Lower leg skin (tissue), 4 donors: Measurements from ENCODE around the gene ZNF507. TPM values are rescaled to one million over a fixed set of nuclear protein-coding genes. Genes with fewer than 3 reads are reported as not detected.
"Not testable (repeated sequence)": the region's sequence is repeated elsewhere in the genome, so short reads cannot be mapped to it uniquely, and the experiment has no call there.

Source experiments
- DNase-seq, 2 donors: peaks; one replicate each; pipeline ENCODE4 v3.0.0-alpha.2; 2019; ENCODE audit warnings: low spot score in 2 of 2
- H3K4me3 ChIP-seq: fragments of 200-600 bp; sonication (generic); 2 replicates; pipeline ENCODE4 v1.5.1; 2017; ENCODE audit warnings: mild to moderate bottlenecking, low read depth; ENCODE audit not compliant: poor library complexity, severe bottlenecking
- POLR2A ChIP-seq, 2 donors: fragments of 450-650 bp; IDR thresholded peaks; one replicate each; pipeline ENCODE4 v1.6.1; 2016 to 2017; ENCODE audit warnings: antibody characterized with exemption in 2 of 2, mild to moderate bottlenecking in 1 of 2, moderate library complexity in 1 of 2
- WGBS, 2 donors: methylation state at CpG; one replicate each; pipeline ENCODE4 v1.1.5; 2018; 5-methylcytosine and 5-hydroxymethylcytosine counted together
- intact Hi-C: fragments of 100-400 bp; cut with DNase I; formaldehyde crosslinking; loops from one replicate; pipeline ENCODE4 v1.15.0; 2023; ENCODE audit warnings: low total_unique reads
- total RNA-seq, 4 donors: library from RNA; depleted of rRNA; stranded (reverse); fragments of >200 nt; gene quantifications; one replicate each; pipeline ENCODE4 v1.1.0, GENCODE V29; 2016
- TF ChIP-seq, protein P1 (sequence below), 3 donors: fragments of 450-650 bp; IDR thresholded peaks; one replicate each; pipeline ENCODE4 v1.5.1; 2016; ENCODE audit warnings: antibody characterized with exemption in 3 of 3, mild to moderate bottlenecking in 3 of 3, moderate library complexity in 2 of 3

Gene ZNF507
- total RNA-seq, 4 donors from 2014 or later: 9.5 to 15.1 (median 13.1) TPM

DNA sequence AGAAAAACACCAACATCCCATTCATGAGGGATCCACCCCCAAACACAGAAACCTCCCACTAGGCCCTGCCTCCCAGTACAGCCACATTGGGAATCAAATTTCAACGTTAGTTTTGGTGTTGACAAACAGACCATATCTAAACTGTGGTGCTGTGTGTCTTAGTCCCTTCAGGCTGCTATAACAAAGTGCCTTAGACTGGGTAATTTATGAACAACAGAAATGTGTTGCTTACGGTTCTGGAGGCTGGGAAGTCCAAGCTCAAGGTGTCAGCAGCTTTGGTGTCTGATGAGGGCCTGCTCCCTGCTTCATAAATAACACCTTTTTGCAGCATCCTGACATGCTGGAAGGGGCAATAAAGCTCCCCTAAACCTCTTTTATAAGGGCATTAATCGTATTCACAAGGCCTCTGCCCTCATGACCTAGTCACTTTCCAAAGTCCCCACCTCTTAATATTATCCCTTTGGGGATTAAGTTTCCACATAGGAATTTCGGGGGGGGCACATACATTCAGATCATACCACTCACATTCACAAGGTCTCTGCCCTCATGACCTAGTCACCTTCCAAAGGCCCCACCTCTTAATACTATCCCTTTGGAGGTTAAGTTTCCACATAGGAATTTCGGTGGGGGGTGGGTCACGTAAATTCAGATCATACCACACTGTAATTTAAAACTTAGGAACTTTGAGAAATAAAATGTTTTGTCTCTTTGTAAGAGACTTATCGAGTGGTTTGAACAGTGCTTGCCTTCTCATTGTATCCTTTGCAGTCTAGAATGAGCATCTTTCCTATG is 27.5 kb downstream of the ZNF507 start:
- intact Hi-C loops: no loop called here
- no peak for DNase-seq
- TF ChIP-seq POLR2A (IDR thresholded peaks at IDR 0.05): no peak
- TF ChIP-seq, protein P1, sequence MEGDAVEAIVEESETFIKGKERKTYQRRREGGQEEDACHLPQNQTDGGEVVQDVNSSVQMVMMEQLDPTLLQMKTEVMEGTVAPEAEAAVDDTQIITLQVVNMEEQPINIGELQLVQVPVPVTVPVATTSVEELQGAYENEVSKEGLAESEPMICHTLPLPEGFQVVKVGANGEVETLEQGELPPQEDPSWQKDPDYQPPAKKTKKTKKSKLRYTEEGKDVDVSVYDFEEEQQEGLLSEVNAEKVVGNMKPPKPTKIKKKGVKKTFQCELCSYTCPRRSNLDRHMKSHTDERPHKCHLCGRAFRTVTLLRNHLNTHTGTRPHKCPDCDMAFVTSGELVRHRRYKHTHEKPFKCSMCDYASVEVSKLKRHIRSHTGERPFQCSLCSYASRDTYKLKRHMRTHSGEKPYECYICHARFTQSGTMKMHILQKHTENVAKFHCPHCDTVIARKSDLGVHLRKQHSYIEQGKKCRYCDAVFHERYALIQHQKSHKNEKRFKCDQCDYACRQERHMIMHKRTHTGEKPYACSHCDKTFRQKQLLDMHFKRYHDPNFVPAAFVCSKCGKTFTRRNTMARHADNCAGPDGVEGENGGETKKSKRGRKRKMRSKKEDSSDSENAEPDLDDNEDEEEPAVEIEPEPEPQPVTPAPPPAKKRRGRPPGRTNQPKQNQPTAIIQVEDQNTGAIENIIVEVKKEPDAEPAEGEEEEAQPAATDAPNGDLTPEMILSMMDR (IDR thresholded peaks at IDR 0.05): no peak
- H3K4me3 ChIP-seq: no peak overlapping the region
- 92 to 96% methylated on average over 7 of the region's 7 CpGs for WGBS, 2 donors

DNA sequence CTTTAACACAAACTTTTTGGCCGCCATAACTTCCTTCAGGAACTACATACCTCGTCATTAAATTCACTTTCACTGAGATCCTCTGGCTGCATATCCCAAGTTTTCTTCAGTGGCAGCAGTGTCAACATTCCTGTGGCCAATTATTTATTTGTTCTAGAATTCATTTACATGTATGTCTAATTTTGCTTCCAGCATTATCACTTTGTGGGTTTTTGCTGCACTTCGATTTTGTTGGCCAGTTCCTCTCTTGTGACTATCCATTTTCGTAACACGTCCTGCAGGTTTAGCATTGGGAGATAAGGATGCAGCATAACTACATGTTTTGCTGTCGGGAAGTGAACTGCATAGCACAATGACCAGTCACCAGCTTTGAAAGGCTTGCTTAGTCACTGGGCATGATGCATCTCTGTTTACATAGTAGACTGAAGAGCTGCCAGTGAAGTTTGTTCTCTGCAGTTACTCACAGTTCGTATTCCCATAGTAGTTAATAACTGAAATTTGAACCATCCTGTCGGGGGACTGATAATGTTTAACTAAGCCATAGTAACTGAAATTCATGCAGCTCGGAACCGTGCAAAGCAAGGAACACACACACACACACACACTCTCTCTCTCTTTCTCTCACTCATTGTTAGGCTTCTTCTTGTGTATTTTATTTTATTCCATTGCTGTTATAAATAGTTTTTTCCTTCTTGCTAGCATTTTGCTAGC is 28.3 kb downstream of the ZNF507 start:
- TF ChIP-seq, protein P1 (IDR thresholded peaks at IDR 0.05): no peak
- TF ChIP-seq POLR2A (IDR thresholded peaks at IDR 0.05): no peak
- H3K4me3 ChIP-seq: no peak overlapping the region
- no peak for DNase-seq
- intact Hi-C loops: no loop called here
- WGBS, 2 donors: 64 to 72% methylated on average over 10 of the region's 10 CpGs

DNA sequence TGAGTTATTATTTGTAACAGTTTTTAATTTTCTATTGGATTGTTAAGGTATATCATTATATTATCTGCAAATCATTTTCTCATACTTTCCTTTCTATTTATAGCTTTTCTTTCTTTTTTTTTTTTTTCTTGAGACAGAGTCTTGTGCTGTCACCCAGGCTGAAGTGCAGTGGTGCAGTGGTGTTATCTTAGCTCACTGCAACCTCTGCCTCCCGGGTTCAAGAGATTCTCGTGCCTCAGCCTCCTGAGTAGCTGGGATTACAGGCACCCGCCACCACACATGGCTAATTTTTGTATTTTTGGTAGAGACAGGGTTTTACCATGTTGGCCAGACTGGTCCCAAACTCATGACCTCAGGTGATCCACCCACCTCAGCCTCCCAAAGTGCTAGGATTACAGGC is 29.0 kb downstream of the ZNF507 start:
- 92 to 94% methylated on average over 3 of the region's 3 CpGs for WGBS, 2 donors
- intact Hi-C loops, DNase-seq, H3K4me3 ChIP-seq: not testable (repeated sequence)

DNA sequence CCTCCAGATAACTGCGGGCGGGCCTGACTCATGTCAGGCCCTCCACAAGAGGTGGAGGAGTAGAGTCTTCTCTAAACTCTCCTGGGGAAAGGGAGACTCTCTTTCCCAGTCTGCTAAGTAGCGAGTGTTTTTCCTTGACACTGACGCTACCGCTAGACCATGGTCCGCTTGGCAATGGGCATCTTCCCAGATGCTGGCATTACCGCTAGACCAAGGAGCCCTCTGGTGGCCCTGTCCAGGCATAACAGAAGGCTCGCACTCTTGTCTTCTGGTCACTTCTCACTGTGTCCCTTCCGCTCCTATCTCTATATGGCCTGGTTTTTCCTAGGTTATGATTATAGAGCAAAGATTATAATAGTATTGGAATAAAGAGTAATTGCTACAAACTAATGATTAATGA is 31.7 kb downstream of the ZNF507 start:
- H3K4me3 ChIP-seq, DNase-seq, intact Hi-C loops: not testable (repeated sequence)
- WGBS, 2 donors: 95 to 97% methylated on average over 9 of the region's 9 CpGs

DNA sequence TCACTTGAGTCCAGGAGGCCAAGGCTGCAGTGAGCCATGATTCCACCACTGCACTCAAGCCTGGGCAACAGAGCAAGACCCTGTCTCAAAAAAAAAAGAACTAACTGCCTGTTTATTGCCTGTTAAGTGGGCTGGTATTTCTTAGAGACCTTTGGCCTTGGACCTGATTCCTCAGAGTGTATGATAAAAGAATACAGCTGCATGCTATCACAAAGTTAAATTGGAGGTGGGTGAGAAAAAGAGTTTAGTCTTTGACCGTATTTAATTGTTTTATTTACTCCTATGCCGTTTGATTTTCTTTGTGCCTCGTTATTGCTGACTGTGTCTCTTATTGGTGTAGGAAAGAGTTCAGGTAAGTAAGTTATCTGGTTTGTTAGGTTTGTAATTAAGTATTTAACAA is 34.9 kb downstream of the ZNF507 start:
- DNase-seq: no peak
- intact Hi-C loops: no loop called here
- 89 to 93% methylated on average over 3 of the region's 3 CpGs for WGBS, 2 donors
- TF ChIP-seq, protein P1 (IDR thresholded peaks at IDR 0.05): no peak
- no peak for TF ChIP-seq POLR2A (IDR thresholded peaks at IDR 0.05)
- H3K4me3 ChIP-seq: no peak overlapping the region

DNA sequence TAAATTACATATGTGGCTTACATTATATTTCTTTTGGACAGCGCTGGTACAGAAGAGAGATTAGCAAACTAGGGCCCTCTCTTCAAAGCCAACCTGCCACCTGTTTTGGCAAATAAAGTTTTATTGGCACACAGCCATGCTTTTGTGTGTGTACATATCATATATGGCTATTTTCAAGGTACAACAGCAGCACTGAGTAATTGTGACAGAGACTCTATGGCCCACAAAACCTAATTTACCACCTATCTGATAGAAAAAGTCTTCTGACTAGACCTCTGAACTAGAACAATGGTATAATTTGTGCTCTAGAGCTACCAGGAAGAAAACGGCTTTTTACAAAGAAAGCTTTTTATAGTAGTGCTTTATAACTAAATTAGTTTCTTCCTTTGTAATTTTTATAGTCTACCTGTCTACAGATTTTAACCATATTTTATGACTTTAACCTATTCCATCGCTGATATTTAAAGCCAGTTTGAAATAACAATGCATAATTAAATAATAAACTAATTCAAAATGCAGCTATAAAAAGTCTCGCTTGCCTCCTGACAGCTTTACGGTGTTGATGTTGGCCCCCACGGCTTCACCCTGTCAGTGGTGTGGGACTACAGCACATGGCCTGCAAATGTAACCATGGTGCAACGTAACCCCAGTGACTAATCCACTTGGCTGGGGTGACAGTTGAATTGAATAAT is 42.4 kb downstream of the ZNF507 start:
- intact Hi-C loops: no loop called here
- 59% methylated on average over 7 of the region's 7 CpGs for WGBS, 2 donors
- H3K4me3 ChIP-seq: no peak overlapping the region
- TF ChIP-seq, protein P1 (IDR thresholded peaks at IDR 0.05): no peak
- TF ChIP-seq POLR2A (IDR thresholded peaks at IDR 0.05): no peak
- DNase-seq: no peak
